ENCODE results near the gene DROSHA.

- TF ChIP-seq GATA3 (IDR thresholded peaks at IDR 0.05; ENCODE audit: low read depth, low read length) (no peak), GATA2 (IDR thresholded peaks at IDR 0.05; ENCODE audit: low read depth, low read length) (no peak)
Measured at GRCh38 chr5:31477971-31478370, 53.9 kb downstream of the DROSHA start.
